GM10248 (cell line): Measurements from ENCODE around the gene NRG4.
A peak's percentile ranks its signal among the peaks of the same experiment; 100 is the strongest.

Source experiments
- CTCF ChIA-PET: fragments of 300-600 bp; sonication (Branson Sonifier 250); formaldehyde crosslinking; extraction: SDS; loops from one replicate; lab custom pipeline; 2021; ENCODE audit warnings: antibody characterized with exemption; lab: Yijun Ruan, JAX
- POLR2A ChIA-PET: fragments of 350-650 bp; sonication (Branson Sonifier 250); formaldehyde crosslinking; extraction: SDS; loops from one replicate; lab custom pipeline; 2020; ENCODE audit warnings: antibody characterized with exemption; lab: Yijun Ruan, JAX
- DNase-seq: peaks from one replicate; pipeline ENCODE4 v3.0.0; 2012; ENCODE audit errors: extremely low spot score
- CTCF ChIP-seq: IDR thresholded peaks from 2 replicates; pipeline ENCODE4 v1.5.1; 2012; ENCODE audit warnings: mild to moderate bottlenecking, low read depth; ENCODE audit errors: extremely low read depth, missing control alignments, control extremely low read depth

The NRG4 gene

GRCh38 chr15:76011627-76012551 lies at the start of gene NRG4:
TSS of gene NRG4 (minus strand) at chr15:76012424. CDS start at chr15:76011230, 1,194 bp downstream.
- POLR2A ChIA-PET: no interaction called here
- no peak for TF ChIP-seq CTCF
- DNase-seq: peak; percentile 5
- CTCF ChIA-PET: interaction anchor here (1.0 kb wide), 1 partner anchor 12 kb away, joined by 3 read pairs; no protein-coding TSS in a partner anchor

- CTCF ChIA-PET: interaction anchor here (1.2 to 11.0 kb wide), 3 partner anchors 16 to 93 kb away, joined by 4 to 292 read pairs (median 6); no protein-coding TSS in a partner anchor
- POLR2A ChIA-PET: no interaction called here
These were observed 49.5 kb upstream of the NRG4 start for GRCh38 chr15:76061700-76062099.

GRCh38 chr15:76060118-76060989 lies 48.1 kb upstream of the NRG4 start:
- no peak for TF ChIP-seq CTCF
- peak; percentile 18 for DNase-seq
- CTCF ChIA-PET: interaction anchor here (1.1 to 11.0 kb wide), 6 partner anchors 14 to 94 kb away, joined by 3 to 292 read pairs (median 4); no protein-coding TSS in a partner anchor
- POLR2A ChIA-PET: no interaction called here

More at GRCh38 chr15:76061700-76062099, 49.5 kb upstream of the NRG4 start:
- no peak for DNase-seq
- no peak for TF ChIP-seq CTCF

- DNase-seq: peak; percentile 80
- POLR2A ChIA-PET: no interaction called here
- TF ChIP-seq CTCF: no peak
- CTCF ChIA-PET: interaction anchor here (1.1 to 11.0 kb wide), 8 partner anchors 10 to 138 kb away, joined by 3 to 292 read pairs (median 4); no protein-coding TSS in a partner anchor
These were observed 47.3 kb upstream of the NRG4 start, which contains the start of gene TMEM266 for GRCh38 chr15:76059320-76060117. TSS of gene TMEM266 (plus strand) at chr15:76059985. CDS start at chr15:76134264, 74,279 bp downstream.

- DNase-seq: peak; percentile 30
These were observed 46.6 kb upstream of the NRG4 start for GRCh38 chr15:76058714-76059319.

More at GRCh38 chr15:76058714-76059319, 46.6 kb upstream of the NRG4 start:
- ChIA-PET CTCF (interaction anchor here (0.8 to 11.0 kb wide), 10 partner anchors 10 to 138 kb away, joined by 3 to 292 read pairs (median 4); no protein-coding TSS in a partner anchor), POLR2A (no interaction called here)
- peak; percentile 39 for TF ChIP-seq CTCF
